K562 (cell line): Measurements from ENCODE around the gene CSRP2. TPM values are rescaled to one million over a fixed set of nuclear protein-coding genes. Genes with fewer than 3 reads are reported as not detected.

Experiments used
- ATAC-seq: fragments of 200-7000 bp; cut with Tn5 transposase; 3 replicates; pipeline ENCODE4 v1.9.1; 2020; ENCODE audit warnings: moderate library complexity
- BruUV-seq: library from RNA; stranded (reverse); fragments of 400-500 nt; replicated peaks from 2 replicates; lab custom pipeline; 2021; lab: Mats Ljungman, UMichigan
- CTCF ChIA-PET: fragments of 300-600 bp; formaldehyde crosslinking; extraction: SDS; loops from one replicate; lab custom pipeline; 2021; ENCODE audit warnings: low intra/inter-chr PET ratio; lab: Yijun Ruan, JAX
- POLR2A ChIA-PET: fragments of 300-600, 350-650 bp; sonication (Branson Sonifier 250); formaldehyde crosslinking; extraction: SDS; loops from one replicate; lab custom pipeline; 2021; ENCODE audit warnings: antibody characterized with exemption, inconsistent platforms; lab: Yijun Ruan, JAX
- DNase-seq, 4 experiments: peaks; one replicate each; pipeline versions ENCODE4 v3.0.0 to v3.0.0-alpha.2; 2011 to 2018; ENCODE audit warnings: low spot score in 3 of 4, mixed read lengths in 3 of 4; ENCODE audit errors: extremely low read depth in 1 of 4
- FAIRE-seq: peaks from 2 replicates; lab custom pipeline; 2011; peaks lifted over from hg19 to GRCh38; lab: Jason Lieb, UNC
- H2AFZ ChIP-seq: 2 replicates; pipeline ENCODE4 v1.6.0; 2011; ENCODE audit warnings: low read depth, low read length, control low read depth, inconsistent platforms
- H3K27ac ChIP-seq: fragments of 200-600 bp; 3 replicates; pipeline ENCODE4 v1.8.0; 2011; ENCODE audit warnings: low read depth, mild to moderate bottlenecking, control low read depth, inconsistent platforms, low read length, moderate library complexity, mixed read lengths; ENCODE audit errors: extremely low read depth
- H3K27me3 ChIP-seq, 2 experiments: fragments of 300-600 bp in 1 of 2; 2 replicates in 1 of 2; 3 replicates in 1 of 2; pipeline versions ENCODE4 v1.6.0 to v1.8.0; 2011; ENCODE audit warnings: inconsistent platforms in 2 of 2, low read length in 2 of 2, mild to moderate bottlenecking in 1 of 2, mixed read lengths in 1 of 2, moderate library complexity in 1 of 2; ENCODE audit not compliant: control insufficient read depth in 2 of 2, insufficient read depth in 2 of 2
- H3K36me3 ChIP-seq: fragments of 300-600 bp; 3 replicates; pipeline ENCODE4 v1.8.0; 2011; ENCODE audit warnings: mild to moderate bottlenecking, low read length, inconsistent platforms; ENCODE audit not compliant: control insufficient read depth, insufficient read depth
- H3K4me1 ChIP-seq, 2 experiments: fragments of 200-600 bp in 1 of 2; replicated peaks in 1 of 2; 2 replicates in 1 of 2; 3 replicates in 1 of 2; pipeline versions ENCODE4 v1.5.1 to v1.8.0; 2011; ENCODE audit warnings: inconsistent platforms in 2 of 2, low read length in 2 of 2, mild to moderate bottlenecking in 1 of 2, mixed read lengths in 1 of 2, moderate library complexity in 1 of 2; ENCODE audit not compliant: control insufficient read depth in 2 of 2, insufficient read depth in 2 of 2
- H3K4me2 ChIP-seq: 2 replicates; pipeline ENCODE4 v1.6.1; 2011; ENCODE audit warnings: low read length, control low read depth, inconsistent platforms, mixed read lengths; ENCODE audit not compliant: insufficient read depth
- H3K4me3 ChIP-seq: fragments of 200-600 bp; sonication (generic), shearing (Covaris generic); 2 replicates; pipeline ENCODE4 v1.5.1; 2016; ENCODE audit warnings: control low read depth, inconsistent platforms
- H3K79me2 ChIP-seq: fragments of 200-600 bp; 3 replicates; pipeline ENCODE4 v1.8.0; 2011; ENCODE audit warnings: low read length, inconsistent platforms; ENCODE audit not compliant: control insufficient read depth, insufficient read depth
- H3K9ac ChIP-seq, 2 experiments: 2 replicates each; pipeline versions ENCODE4 v1.6.0 to v1.6.1; 2011; ENCODE audit warnings: low read depth in 2 of 2, low read length in 2 of 2, control low read depth in 1 of 2, inconsistent platforms in 1 of 2, mild to moderate bottlenecking in 1 of 2, mixed read lengths in 1 of 2; ENCODE audit not compliant: insufficient read depth in 1 of 2
- H3K9me1 ChIP-seq: one replicate; pipeline ENCODE4 v1.6.0; 2011; ENCODE audit warnings: inconsistent platforms, mild to moderate bottlenecking, low read length, moderate library complexity; ENCODE audit not compliant: control insufficient read depth, insufficient read depth
- H3K9me3 ChIP-seq: replicated peaks from 2 replicates; pipeline ENCODE4 v1.5.1; 2011; ENCODE audit warnings: low read depth, low read length, inconsistent platforms; ENCODE audit not compliant: control insufficient read depth, insufficient read depth
- H4K20me1 ChIP-seq: replicated peaks from 2 replicates; pipeline ENCODE4 v1.6.1; 2011; ENCODE audit warnings: low read length, inconsistent platforms, mixed read lengths; ENCODE audit not compliant: control insufficient read depth, insufficient read depth
- MEIS2 ChIP-seq: fragments of 450-650 bp; IDR thresholded peaks from 2 replicates; pipeline ENCODE4 v1.6.1; 2014; ENCODE audit warnings: mild to moderate bottlenecking; ENCODE audit not compliant: partially characterized antibody
- MTA3 ChIP-seq: fragments of 450-650 bp; formaldehyde crosslinking; IDR thresholded peaks from 2 replicates; pipeline ENCODE4 v1.6.1; 2017; ENCODE audit warnings: mild to moderate bottlenecking, borderline replicate concordance
- PCBP1 ChIP-seq: fragments of 200-400 bp; formaldehyde crosslinking; IDR thresholded peaks from 2 replicates; pipeline ENCODE4 v1.6.1; 2018; ENCODE audit warnings: mild to moderate bottlenecking, low read depth, low read length; ENCODE audit not compliant: poor library complexity, severe bottlenecking
- PHB ChIP-seq: fragments of 250-450 bp; sonication (Bioruptor Pico); IDR thresholded peaks from 2 replicates; pipeline ENCODE4 v1.5.0; 2021
- WGBS: fragments of 100-300 bp; shearing (Covaris generic); methylation state at CpG from one replicate; pipeline ENCODE4 v1.1.6; 2016; ENCODE audit warnings: low coverage, mixed read lengths; ENCODE audit not compliant: insufficient coverage; ENCODE audit errors: missing lambda C conversion rate; 5-methylcytosine and 5-hydroxymethylcytosine counted together
- in situ Hi-C: fragments of 300-500 bp; cut with MboI; formaldehyde crosslinking; loops from 4 replicates; pipeline ENCODE4 v1.15.0; 2018; ENCODE audit warnings: inconsistent platforms, mixed read lengths
- intact Hi-C: fragments of 100-400 bp; cut with micrococcal nuclease; formaldehyde crosslinking; loops from 2 replicates; pipeline ENCODE4 v1.14.2; 2022
- polyA plus RNA-seq, 8 experiments: library from polyadenylated mRNA; depleted of rRNA in 4 of 8; stranded (reverse) in 5 of 8; unstranded in 3 of 8; fragments of >200 nt; fragmentation: Nextera tagmentation in 2 of 8; fragmentation: Illumina TruSeq in 1 of 8; extraction: Ambion mirVana in 2 of 8; extraction: Trizol in 1 of 8; gene quantifications; 2 replicates each; pipeline versions ENCODE4 v1.2.1 to v1.2.3, GENCODE V29; 2011 to 2014; ENCODE audit warnings: inconsistent platforms in 1 of 8, missing spikeins in 1 of 8
- total RNA-seq, 7 experiments: library from RNA; depleted of rRNA in 6 of 7; stranded (reverse); fragments of >200 nt in 6 of 7; fragmentation: Illumina TruSeq in 2 of 7; extraction: Trizol in 2 of 7; gene quantifications; 2 replicates each; pipeline versions ENCODE4 v1.2.1 to v1.2.3, GENCODE V29; 2011 to 2021; ENCODE audit warnings: low replicate concordance in 1 of 7
- TF ChIP-seq, protein P1 (sequence below), 3 experiments: IDR thresholded peaks in 2 of 3; conservative IDR thresholded peaks in 1 of 3; 2 replicates each; pipeline ENCODE4 v1.5.1; 2011 to 2012; ENCODE audit warnings: low read length in 3 of 3, mild to moderate bottlenecking in 3 of 3, control low read depth in 2 of 3, improper control_type of control experiment in 1 of 3, inconsistent platforms in 1 of 3, low read depth in 1 of 3, mixed read lengths in 1 of 3, moderate library complexity in 1 of 3; ENCODE audit not compliant: insufficient read depth in 2 of 3
- TF ChIP-seq, protein P2 (sequence below): fragments of 450-650 bp; IDR thresholded peaks from 2 replicates; pipeline ENCODE4 v1.6.1; 2018; ENCODE audit not compliant: partially characterized antibody
- TF ChIP-seq, protein P3 (sequence below), 2 experiments: fragments of 250-450 bp in 1 of 2; fragments of 450-650 bp in 1 of 2; sonication (Bioruptor Pico) in 1 of 2; IDR thresholded peaks; 2 replicates each; pipeline versions ENCODE4 v1.6.1 to v1.8.0; 2016 to 2021; ENCODE audit warnings: mild to moderate bottlenecking in 2 of 2, moderate library complexity in 2 of 2, missing compliant biosample characterization in 1 of 2, missing genetic modification characterization in 1 of 2
- TF ChIP-seq, protein P4 (sequence below), 3 experiments: fragments of 200-800 bp in 1 of 3; sonication (Bioruptor generic) in 1 of 3; sonication (generic) in 1 of 3; formaldehyde crosslinking in 1 of 3; IDR thresholded peaks; 2 replicates each; pipeline versions ENCODE4 v1.6.1 to v1.8.0; 2016 to 2022; ENCODE audit warnings: mild to moderate bottlenecking in 2 of 3, missing compliant biosample characterization in 2 of 3, missing genetic modification characterization in 2 of 3, missing genetic modification reagents in 1 of 3
- TF ChIP-seq, protein P5 (sequence below): fragments of 450-650 bp; IDR thresholded peaks from 2 replicates; pipeline ENCODE4 v1.6.1; 2014; ENCODE audit warnings: low read depth, mild to moderate bottlenecking, moderate library complexity, borderline replicate concordance

The CSRP2 gene
- total and polyA plus RNA-seq, 9 of the 15 experiments (the other 6 are each of a cell fraction or from before 2014, with no cell fraction given) = 0.32 to 6.2 (median 2.3) TPM

DNA sequence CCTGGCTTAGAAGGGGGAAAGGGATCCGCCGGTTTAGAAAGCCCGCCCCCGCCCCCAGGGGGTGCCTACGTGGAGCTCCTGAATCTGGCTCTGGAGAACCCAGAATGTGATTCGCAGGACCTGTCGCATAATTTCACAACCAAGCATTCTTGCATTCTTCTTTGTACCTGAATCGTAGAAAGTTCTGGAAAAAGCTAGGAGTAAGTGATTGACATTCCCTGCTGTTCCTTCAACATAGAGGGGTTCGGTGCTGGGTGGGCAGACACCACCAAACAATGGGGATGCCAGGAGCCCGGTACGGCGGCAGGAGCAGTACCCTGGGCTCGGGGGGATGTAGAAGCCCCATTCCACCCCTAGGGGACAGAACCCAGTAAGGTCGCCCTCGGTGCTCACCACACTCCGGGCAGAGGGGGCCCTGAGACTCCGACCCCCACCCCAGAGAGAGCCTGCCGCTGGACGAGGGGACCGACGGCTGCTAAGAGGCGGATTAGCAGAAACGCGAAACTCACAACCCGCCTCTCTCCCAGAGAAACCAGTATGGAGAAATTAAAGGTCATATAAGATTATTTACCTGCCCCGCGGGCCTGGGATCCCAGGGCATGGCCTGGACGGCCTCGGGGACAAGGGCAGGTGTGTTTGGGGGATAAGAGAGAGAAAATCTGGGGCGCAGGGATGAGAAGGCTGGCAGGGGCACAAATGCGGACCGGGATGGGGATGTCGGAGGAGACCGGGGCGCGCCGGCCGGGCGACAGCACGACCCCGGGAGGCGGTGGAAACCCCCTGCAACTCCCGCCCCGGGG lies 520 bp downstream of the CSRP2 start:
- FAIRE-seq (no peak), ATAC-seq (peak; percentile 73), DNase-seq (peak; percentile 23 to 51 (median 36))
- Histone ChIP-seq H3K4me1 (peaks cover 0 to 16% of the 10 kb centered on the region in 2 experiments; a peak in 3 of 5 replicates), H3K27ac (no peak overlapping the region), H3K9me1 (no peaks in the 10 kb centered on the region), H3K4me3 (peak overlapping the region; percentile 58), H2AFZ (peak overlapping the region; percentile 73), H3K4me2 (peak overlapping the region; percentile 71), H3K79me2 (no peaks in the 10 kb centered on the region), H3K9ac (peak overlapping the region; percentile 17 to 91; a peak in 3 of 4 replicates), H3K27me3 (no peaks in the 10 kb centered on the region), H3K36me3 (no peaks in the 10 kb centered on the region), H4K20me1 (no peaks in the 10 kb centered on the region), H3K9me3 (no peaks in the 10 kb centered on the region)
- in situ Hi-C loops = no loop called here
- intact Hi-C loops = loop anchor here (5.0 kb wide), 1 partner anchor 134 kb away; no protein-coding TSS in a partner anchor
- WGBS = 5% methylated on average over 41 of the region's 44 CpGs
- ChIA-PET CTCF (no interaction called here), POLR2A (interaction anchor here (1.0 kb wide), 1 partner anchor 15 kb away, joined by 5 read pairs; no protein-coding TSS in a partner anchor)
- BruUV-seq = no TSS peak
- TF ChIP-seq, protein P1, sequence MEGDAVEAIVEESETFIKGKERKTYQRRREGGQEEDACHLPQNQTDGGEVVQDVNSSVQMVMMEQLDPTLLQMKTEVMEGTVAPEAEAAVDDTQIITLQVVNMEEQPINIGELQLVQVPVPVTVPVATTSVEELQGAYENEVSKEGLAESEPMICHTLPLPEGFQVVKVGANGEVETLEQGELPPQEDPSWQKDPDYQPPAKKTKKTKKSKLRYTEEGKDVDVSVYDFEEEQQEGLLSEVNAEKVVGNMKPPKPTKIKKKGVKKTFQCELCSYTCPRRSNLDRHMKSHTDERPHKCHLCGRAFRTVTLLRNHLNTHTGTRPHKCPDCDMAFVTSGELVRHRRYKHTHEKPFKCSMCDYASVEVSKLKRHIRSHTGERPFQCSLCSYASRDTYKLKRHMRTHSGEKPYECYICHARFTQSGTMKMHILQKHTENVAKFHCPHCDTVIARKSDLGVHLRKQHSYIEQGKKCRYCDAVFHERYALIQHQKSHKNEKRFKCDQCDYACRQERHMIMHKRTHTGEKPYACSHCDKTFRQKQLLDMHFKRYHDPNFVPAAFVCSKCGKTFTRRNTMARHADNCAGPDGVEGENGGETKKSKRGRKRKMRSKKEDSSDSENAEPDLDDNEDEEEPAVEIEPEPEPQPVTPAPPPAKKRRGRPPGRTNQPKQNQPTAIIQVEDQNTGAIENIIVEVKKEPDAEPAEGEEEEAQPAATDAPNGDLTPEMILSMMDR (IDR thresholded peaks at IDR 0.05 in 2 of 3, conservative IDR thresholded peaks at IDR 0.05 in 1 of 3; ENCODE audit: insufficient read depth in 2 of 3, low read depth in 1 of 3, low read length in 3 of 3) = 0 out of 6 replicates have a peak, but pooled peaks of 1 of the 3 experiments have one; percentile 25
- TF ChIP-seq MTA3 = no peak
- TF ChIP-seq, protein P2, sequence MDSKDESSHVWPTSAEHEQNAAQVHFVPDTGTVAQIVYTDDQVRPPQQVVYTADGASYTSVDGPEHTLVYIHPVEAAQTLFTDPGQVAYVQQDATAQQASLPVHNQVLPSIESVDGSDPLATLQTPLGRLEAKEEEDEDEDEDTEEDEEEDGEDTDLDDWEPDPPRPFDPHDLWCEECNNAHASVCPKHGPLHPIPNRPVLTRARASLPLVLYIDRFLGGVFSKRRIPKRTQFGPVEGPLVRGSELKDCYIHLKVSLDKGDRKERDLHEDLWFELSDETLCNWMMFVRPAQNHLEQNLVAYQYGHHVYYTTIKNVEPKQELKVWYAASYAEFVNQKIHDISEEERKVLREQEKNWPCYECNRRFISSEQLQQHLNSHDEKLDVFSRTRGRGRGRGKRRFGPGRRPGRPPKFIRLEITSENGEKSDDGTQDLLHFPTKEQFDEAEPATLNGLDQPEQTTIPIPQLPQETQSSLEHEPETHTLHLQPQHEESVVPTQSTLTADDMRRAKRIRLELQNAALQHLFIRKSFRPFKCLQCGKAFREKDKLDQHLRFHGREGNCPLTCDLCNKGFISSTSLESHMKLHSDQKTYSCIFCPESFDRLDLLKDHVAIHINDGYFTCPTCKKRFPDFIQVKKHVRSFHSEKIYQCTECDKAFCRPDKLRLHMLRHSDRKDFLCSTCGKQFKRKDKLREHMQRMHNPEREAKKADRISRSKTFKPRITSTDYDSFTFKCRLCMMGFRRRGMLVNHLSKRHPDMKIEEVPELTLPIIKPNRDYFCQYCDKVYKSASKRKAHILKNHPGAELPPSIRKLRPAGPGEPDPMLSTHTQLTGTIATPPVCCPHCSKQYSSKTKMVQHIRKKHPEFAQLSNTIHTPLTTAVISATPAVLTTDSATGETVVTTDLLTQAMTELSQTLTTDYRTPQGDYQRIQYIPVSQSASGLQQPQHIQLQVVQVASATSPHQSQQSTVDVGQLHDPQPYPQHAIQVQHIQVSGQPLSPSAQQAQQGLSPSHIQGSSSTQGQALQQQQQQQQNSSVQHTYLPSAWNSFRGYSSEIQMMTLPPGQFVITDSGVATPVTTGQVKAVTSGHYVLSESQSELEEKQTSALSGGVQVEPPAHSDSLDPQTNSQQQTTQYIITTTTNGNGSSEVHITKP = peak; percentile 32
- TF ChIP-seq, protein P3, sequence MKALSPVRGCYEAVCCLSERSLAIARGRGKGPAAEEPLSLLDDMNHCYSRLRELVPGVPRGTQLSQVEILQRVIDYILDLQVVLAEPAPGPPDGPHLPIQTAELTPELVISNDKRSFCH (CRISPR knock-in tag; IDR thresholded peaks at IDR 0.05) = no peak
- TF ChIP-seq, protein P3 (tag; IDR thresholded peaks at IDR 0.05) = 0 out of 2 replicates have a peak, but pooled peaks have one; percentile 22
- TF ChIP-seq, protein P4, sequence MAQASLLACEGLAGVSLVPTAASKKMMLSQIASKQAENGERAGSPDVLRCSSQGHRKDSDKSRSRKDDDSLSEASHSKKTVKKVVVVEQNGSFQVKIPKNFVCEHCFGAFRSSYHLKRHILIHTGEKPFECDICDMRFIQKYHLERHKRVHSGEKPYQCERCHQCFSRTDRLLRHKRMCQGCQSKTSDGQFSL (CRISPR knock-in tag; IDR thresholded peaks at IDR 0.05) = no peak
- TF ChIP-seq, protein P4 (tag; IDR thresholded peaks at IDR 0.05) = no peak
- TF ChIP-seq, protein P5, sequence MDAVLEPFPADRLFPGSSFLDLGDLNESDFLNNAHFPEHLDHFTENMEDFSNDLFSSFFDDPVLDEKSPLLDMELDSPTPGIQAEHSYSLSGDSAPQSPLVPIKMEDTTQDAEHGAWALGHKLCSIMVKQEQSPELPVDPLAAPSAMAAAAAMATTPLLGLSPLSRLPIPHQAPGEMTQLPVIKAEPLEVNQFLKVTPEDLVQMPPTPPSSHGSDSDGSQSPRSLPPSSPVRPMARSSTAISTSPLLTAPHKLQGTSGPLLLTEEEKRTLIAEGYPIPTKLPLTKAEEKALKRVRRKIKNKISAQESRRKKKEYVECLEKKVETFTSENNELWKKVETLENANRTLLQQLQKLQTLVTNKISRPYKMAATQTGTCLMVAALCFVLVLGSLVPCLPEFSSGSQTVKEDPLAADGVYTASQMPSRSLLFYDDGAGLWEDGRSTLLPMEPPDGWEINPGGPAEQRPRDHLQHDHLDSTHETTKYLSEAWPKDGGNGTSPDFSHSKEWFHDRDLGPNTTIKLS = no peak
- no peak for TF ChIP-seq MEIS2
- no peak for TF ChIP-seq PCBP1
- TF ChIP-seq PHB (CRISPR knock-in tag) = 0 out of 2 replicates have a peak, but pooled peaks have one; percentile 37
